Right ventricle myocardium superior (tissue), 1 donor: ENCODE measurements around the gene CABLES1. TPM values are rescaled to one million over a fixed set of nuclear protein-coding genes. Genes with fewer than 3 reads are reported as not detected.

Experiments
- ATAC-seq: fragments of 200-7000 bp; cut with Tn5 transposase; one replicate; pipeline ENCODE4 v1.9.1; 2020; ENCODE audit warnings: mild to moderate bottlenecking; ENCODE audit not compliant: poor library complexity
- DNase-seq: peaks from one replicate; pipeline ENCODE4 v3.0.0-alpha.2; 2020
- intact Hi-C: fragments of 100-400 bp; cut with DNase I; formaldehyde crosslinking; loops from one replicate; pipeline ENCODE4 v1.11.2; 2022
- total RNA-seq: library from RNA; stranded (reverse); fragmentation: NEBNext Ultra II Directional; extraction: Animal tissue kit (Norgen Biotek cat#: 25700); gene quantifications from one replicate; pipeline ENCODE4 v1.2.1, GENCODE V29; 2021
- donor health status: DM: no; HTN: yes; CAD: no; lungs with severe emphysema.

Gene CABLES1
- total RNA-seq, 1 donor from 2014 or later, result 3.3 TPM

DNA sequence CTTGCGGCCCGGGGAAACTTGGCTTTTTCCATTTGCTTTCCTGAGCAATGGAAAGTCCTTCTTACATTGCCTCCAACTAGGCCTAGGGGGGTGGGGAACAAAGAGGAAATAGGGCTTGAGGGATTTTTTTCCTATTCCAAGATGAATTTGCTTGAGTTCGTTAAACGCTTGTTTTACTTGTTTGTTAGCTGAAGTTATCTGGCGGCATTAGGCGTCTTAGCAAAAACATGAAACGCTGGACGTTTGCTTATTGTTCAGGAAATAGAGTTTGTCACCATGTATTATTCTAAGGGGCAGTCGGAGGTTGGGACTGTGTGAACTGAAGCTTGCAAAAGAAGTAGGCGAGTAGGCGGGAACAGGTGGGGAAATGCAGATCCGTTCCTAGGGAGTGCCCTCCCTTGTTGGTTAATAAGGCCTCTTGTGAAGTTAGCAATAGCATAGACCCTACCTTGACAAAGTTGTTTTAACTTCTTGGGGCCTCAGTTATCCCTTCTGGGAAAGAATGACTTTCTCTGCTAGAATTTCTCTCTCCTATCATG is 1.9 kb downstream of the CABLES1 start:
- DNase-seq, result no peak
- no peak for ATAC-seq
- intact Hi-C loops, result loop anchor here (10.0 kb wide), 1 partner anchor 128 kb away; no protein-coding TSS in a partner anchor

DNA sequence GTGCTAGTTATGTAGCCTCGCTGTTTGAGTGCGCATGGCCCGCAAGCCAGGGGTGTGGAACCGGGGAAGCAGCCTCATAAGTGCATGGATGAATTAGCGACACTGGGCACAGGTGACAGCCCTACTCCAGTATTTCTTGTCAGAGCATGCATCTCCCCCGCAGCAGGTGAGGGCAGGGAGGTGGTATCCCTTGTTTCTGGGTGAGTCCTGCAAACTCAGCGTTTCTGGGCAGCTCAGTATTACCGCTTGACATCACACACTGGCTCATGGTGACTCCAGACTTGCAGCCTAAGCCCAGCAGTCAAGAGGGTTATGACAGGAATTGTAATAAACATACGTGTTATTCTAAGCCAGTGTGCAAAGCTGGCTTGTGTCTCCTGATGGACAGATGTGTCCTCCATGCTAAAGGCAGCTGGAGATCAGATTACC is 2.5 kb downstream of the CABLES1 start:
- DNase-seq (no peak), ATAC-seq (no peak)
- intact Hi-C loops, result loop anchor here (10.0 kb wide), 1 partner anchor 127 kb away; no protein-coding TSS in a partner anchor

DNA sequence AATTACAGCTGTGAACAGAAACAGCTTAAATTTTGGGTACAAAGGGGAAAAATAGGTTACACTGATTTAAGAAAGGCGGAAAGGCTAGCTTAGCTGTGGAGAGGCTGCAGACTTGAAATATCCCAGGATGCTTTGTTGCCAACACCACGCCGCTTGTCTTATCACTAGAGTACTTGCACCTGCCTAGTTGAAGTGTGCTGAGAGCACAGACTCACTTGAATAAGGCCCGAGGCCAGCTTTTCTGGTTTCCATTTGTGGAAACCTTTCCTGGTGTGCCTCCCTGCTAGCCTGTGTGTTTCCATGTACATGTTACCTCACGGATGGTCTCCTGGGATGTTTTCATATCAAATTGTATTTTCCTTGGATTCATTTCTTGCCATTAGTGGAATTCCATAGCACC is 3.2 kb downstream of the CABLES1 start:
- ATAC-seq (peak; percentile 69), DNase-seq (peak; percentile 54)
- intact Hi-C loops, result loop anchor here (10.0 kb wide), 1 partner anchor 126 kb away; no protein-coding TSS in a partner anchor

DNA sequence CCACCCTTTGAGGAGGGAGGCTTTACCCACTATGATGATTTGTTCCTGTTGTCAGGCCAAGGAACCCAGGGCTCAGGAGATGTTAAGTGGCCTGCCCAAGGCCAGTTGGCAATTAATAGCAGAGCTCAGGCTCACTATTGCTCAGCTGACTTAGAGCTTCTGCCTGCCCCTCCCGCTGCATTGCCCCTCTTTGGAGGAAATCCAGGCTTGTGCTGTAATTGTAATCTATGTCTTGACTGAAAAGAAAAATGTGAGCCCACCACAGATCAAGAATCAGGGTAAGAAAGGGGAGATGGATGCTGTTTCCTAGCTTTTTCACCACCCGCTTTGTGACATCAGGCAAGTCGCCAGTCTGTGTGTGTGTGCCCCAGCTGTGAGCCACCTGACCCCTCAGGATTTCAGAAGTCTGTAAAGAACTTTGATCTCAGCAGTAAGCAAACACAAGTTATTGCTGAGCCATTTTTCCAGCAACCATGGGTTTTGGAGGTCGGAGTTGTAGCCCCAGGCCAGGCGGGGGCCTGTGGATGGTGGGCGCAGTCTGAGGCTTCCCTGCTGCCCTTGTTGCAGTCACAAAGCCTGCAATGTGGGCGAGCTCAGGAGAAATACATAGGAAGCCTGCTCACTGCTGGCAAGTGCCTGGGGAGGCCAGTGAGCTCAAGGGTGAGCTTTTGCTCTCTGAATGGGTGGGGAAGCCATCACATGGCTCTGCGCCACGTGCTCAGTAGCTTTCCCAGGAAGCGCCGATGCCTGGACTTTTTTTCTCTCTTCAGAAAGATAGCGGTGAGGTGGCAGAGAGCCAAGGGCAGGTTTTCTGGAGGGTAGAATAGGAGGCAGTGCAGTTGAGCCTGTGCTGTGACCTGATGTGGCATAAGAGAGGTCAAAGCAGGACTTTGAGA is 6.1 kb downstream of the CABLES1 start:
- intact Hi-C loops, result no loop called here
- DNase-seq (peak; percentile 64), ATAC-seq (no peak)

DNA sequence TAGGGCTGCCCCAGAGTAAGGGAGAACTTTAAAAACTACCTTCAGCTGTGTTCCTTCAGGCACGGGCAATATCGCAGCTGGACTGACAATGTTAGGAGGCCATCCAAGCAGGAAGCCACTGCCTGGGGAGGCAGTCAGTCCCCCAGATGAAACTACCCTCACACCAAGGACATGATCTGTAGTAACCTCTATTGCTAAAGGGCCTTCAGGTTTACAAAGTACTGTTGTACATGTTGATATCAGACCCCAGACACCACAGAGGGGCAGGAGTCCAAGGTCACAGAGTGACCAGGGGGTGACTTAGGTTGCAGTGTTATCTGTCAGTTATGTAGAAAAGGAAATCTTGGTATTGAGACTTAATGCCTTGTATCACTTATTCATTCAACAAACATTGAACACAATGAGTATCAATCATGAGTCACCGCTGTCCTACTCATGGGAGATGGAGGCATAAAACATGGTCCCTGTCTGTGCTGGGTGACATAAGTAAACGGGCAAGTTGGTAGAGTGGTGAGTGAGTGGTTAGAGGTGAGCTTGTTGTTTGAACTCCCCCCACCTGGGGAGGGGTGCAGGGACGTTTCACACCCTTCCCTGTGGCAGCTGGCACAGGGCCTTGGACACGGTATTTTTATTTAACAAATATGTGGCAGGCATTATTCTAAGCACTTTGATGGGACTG is 7.1 kb downstream of the CABLES1 start:
- no peak for ATAC-seq
- intact Hi-C loops, result no loop called here
- DNase-seq, result no peak

DNA sequence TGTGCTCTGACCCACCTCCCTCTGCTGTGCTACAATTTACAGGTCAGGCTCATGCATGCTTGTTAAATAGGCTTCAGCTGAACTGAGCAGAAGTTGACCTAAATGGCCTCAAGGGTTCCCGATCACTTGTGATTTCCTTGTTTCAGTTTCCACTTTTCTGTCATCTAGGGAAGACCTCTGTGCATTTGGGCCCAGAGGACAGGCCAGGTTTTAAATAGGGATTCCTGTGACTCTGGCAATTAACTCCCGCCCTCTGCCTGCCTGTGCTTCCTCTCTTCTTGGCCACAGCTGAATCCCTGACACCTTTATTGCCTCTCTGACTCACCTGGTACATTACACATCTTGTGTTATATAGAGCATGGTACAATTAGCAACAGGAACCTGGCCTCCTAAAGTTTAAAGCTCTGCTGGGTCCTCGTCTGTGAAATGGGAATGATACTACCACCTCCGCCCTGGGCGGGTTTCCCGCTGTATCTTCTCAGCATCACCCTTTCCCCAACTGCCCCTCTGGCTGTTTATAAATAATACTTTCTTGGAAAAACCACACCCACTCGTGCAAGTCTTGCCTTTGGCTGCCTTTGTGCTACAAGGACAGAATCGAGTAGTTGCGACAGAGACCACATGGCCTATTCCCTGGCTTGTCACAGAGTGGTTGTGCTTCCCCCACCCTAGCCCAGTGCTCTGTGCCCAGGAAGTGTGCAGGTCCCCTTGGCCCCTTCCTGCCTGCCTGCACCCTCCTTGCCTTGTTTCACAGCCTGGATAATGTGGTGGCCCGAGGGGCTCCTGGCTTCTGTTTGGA is 7.9 kb downstream of the CABLES1 start:
- intact Hi-C loops, result no loop called here
- ATAC-seq (peak; percentile 72), DNase-seq (peak; percentile 61)

DNA sequence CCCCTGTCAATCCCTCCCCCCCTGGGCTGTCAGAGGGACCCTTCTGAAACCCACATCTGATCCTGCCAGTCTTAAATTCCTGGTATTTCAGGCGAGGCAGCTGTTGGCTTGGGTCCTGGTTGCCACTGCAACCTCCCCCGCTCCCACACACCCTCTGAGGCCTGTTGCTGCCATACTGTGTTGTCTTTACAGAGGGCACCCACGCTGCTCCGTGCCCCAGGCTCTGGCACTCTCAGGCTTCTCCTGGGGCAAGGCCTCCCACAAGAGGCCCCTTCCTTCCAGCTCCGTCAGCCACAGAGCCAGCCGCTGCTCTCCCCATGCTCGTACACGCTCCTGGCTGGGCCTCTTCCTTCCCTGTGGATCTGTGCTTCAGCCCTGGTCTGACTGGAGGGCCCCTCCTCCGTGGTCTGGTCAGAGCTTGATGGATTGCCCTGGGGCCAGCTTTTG is 8.6 kb downstream of the CABLES1 start:
- DNase-seq (peak; percentile 53), ATAC-seq (peak; percentile 34)
- intact Hi-C loops, result no loop called here

DNA sequence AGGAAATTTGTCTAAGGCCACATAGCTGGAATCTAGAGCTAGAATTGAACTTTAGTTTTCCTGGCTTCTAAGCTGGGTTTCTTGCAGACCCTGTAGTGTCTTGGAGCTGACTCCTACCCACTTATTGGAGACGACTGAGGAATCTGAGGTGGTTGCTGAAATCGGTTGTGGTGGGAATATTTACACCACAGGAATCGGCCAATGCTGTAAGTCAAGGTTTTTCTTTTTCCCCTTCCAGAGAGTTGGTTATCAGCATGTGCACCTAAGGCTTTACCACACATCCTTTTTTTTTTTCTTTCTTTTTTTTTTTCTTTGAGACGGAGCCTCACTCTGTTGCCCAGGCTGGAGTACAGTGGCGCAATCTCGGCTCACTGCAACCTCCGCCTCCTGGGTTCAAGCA is 9.4 kb downstream of the CABLES1 start:
- no peak for ATAC-seq
- intact Hi-C loops, result no loop called here
- no peak for DNase-seq

DNA sequence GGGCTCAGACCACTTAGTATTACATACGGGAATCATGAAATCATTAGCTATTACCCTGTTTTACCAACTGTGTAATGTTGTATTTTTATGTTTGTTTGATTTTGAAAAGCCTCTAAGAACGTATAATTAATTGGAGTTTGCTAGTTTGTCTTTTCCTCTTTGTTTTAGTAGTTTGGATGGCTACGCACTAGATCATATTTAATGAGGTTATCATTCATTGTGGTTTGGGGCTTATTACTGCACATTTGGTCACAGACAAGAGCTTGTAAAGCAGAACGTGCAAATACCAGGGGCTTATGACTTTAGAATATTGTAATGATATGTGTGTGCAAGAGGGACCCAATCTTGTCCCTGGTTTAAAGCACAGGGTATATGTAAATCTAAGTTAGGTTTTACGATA is 10.3 kb downstream of the CABLES1 start:
- intact Hi-C loops, result no loop called here
- no peak for DNase-seq
- ATAC-seq, result no peak

DNA sequence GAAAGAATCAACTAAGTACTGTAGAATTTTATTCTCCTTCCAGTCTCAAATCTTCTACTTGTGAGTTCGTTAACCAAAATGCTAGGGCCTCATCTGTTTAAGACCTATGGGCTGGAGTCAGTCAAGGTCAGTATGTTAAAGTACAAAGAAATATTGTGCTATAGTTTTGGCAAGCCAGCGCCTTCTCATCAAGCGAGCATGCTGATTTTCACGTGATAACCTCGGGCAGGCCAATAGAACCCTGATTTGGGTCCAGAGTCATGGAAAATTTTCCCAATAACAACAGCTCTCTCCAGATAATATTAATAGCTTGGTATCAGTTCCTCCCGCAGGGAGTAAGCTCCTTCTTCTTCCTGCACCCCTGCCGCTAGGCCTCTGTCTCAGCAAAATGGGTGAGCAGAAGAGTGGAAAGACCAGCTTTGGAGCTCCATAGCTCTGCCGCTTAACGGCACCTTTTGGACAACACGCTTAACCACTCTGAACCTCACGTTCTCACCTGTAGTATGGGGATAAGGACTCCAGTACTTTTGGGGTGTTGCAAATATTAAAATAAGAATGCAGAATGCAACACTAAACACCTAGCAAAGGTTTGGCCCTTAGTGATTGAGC is 11.7 kb downstream of the CABLES1 start:
- DNase-seq, result no peak
- intact Hi-C loops, result no loop called here
- no peak for ATAC-seq

DNA sequence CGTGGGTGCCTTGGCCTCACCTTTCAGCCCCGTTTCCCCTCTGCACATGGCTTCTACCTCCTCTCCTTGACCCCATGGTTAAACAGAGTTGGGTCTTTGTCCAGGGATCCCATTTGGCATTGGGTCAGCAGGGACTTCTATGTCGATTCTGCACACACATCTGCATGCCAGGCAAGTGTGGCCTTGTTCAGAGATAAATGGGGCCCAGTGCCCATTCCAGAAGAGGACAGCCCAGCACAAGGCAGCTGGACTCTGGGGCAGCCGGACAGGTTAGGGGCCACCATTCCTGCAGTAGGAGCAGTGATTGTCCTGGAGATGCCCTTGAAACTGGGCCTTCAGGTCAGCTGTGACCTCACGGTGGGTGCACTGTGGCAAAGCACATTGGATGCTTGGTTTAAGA is 13.1 kb downstream of the CABLES1 start:
- intact Hi-C loops, result no loop called here
- ATAC-seq, result no peak

DNA sequence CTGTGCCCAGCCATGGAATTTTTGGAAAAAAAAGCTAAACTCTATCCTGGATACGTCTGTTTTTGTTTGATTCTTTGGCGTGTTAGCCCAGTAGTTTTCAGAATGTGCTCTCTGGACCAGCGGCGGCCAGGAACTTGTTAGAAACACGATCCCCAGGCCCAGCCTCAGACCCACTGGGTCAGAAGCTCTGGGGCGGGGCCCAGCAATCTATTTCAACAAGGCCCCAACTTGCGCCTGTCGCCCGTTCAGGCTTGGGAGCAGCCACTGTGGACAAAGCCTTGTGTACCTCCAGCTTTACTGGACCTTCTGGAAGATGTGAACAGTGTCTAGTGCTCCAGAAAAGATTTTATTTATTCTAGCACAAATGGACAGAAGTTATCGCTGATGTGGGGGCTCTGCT is 14.3 kb downstream of the CABLES1 start:
- intact Hi-C loops, result no loop called here
- ATAC-seq (no peak), DNase-seq (no peak)

More for the DNA sequence above, 13.1 kb downstream of the CABLES1 start:
- DNase-seq, result no peak

DNA sequence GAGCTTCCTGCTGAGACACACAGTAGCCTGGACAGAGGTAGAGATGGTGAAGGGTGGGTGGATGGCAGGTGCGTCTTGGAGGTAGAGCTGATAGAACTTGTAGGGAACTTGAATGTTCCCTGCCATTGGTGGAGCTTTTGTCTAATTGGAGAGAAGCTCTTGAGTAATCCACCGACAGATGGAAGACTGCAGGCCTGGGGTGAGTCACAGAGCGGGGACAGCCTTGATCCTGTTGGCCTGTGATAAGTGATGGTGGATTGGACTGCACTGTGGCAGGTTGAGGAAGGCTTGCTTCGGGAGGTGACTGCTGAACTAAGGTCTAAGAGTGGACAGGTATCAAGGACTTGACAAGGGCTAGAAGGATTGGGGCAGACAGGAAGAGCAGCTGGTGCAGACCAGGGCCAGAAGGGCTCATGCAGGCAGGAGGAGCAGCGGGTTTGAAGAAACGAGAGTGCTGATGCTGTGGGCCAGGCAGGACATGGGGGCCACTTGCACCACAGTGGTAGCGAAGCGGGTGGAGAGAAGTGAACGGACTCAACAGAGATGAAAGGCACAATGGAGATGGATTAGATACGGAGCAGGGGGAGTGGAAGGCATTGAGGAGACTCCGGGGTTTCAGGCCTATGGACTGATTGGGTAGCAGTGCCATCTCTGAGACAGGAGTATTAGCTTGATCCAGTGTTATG is 16.3 kb downstream of the CABLES1 start:
- intact Hi-C loops, result no loop called here
- ATAC-seq (no peak), DNase-seq (no peak)

DNA sequence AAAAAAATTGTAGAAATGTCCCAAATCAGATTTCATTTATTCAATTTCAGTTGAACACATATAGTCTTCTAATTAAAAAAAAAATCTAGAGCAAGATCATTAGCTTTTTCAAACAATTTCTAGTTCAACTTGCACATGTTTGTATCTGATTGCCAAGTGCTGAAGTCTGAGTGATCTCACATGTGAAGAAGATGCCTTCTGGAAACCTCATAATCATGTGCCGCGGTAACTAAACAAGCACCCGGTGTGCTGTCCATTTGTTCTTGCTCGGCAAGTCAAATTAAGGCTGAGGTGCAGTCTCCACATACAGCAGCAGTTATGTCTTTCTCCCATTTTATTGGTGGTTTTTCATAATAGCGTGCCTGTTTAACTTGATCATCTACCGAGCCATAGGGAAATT is 18.7 kb downstream of the CABLES1 start:
- ATAC-seq, result no peak
- intact Hi-C loops, result no loop called here

DNA sequence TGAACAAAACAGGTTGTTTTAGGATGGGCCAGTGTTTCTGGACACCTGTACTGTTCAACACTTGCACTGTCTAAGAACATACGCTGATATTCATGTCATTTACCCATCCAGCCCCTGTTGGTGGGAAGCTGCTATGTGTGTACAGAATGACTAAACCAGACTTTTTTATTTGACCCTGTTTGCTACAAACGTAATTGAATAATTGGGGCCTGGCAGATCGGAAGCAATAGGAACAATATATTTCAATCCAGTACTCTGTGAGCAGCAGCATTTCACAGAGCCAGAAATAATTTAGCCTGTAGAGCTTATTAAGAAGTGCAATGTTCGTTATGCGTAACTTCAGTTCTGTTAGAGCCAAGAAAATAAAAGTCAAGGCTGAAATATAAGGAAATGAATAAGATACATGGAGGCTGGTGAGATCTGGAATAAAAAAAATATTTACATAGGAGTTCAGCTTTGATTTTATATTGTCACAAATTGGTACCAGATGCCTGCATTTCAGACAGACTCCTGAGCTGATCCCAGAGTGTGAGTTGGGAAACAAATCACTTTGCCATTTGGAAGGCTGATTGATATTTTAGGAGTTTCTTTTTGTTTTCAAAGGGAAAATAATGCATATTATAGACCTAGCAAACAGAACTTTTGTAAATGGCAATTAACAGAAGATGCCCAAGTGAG is 19.7 kb downstream of the CABLES1 start:
- no peak for DNase-seq
- intact Hi-C loops, result no loop called here
- no peak for ATAC-seq

More for the DNA sequence above, 18.7 kb downstream of the CABLES1 start:
- DNase-seq, result no peak

DNA sequence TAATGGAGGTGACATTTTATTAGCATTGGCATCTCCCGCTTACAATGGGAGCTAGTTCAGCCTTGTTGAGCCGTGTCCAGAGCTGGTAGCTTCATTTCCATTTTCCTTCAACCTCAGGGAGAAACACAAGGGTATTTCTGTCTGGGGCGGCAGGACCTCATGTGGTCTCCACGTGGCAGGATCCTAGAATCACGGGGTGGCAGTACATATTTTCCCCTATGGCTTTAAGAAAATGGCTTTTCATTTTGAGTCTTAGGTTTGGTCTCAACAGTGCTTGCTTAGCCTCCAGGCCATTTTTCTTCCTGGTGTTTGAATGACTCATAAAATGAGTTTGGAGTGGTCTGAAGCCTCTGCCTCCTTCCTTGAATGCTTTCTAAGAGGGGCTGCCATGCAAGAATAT is 20.3 kb downstream of the CABLES1 start:
- intact Hi-C loops, result no loop called here
- DNase-seq (no peak), ATAC-seq (no peak)

DNA sequence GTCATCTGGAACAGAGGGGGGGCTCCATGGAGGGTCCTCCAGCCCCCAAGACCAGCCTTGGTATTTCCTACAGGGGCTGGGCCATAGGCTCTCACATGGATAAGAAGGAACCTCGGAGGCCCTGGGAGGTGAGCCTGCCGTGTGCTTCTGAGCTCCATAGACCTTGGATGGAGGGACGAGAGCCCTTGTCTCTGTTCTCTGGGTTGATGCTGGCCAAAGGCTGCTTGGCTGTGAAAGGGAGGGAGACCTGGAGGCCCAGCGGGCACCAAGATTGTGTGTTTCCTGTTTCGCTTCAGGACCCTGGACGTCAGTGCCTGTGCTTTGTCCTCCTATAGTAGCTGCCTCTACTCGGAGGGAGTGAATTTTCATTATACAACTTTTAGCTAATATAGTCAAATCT is 20.8 kb downstream of the CABLES1 start:
- DNase-seq, result no peak
- ATAC-seq, result peak; percentile 12
- intact Hi-C loops, result no loop called here
